ENCODE measurements around the gene ASB10.

ASB10 gene

GRCh38 chr7:151226875-151227782, 40.1 kb upstream of the ASB10 start, which contains the start of gene ABCF2:
ABCF2 (minus strand) TSS chr7:151227205; CDS start chr7:151226458, 747 bp downstream.
- Histone ChIP-seq H3K27ac (ENCODE audit: low read depth, low read length, severe bottlenecking) (peak within 1 kb of the TSS; percentile 94), H3K4me1 (ENCODE audit: control insufficient read depth, insufficient read depth, low read length, poor library complexity, severe bottlenecking) (peaks cover 15% of the 10 kb centered on the region), H3K4me3 (ENCODE audit: extremely low read depth, insufficient read depth, low read length, poor library complexity, severe bottlenecking) (peak within 1 kb of the TSS; percentile 88), H3K9me3 (ENCODE audit: control insufficient read depth, low read length) (no peaks in the 10 kb centered on the region), H3K36me3 (ENCODE audit: control insufficient read depth, insufficient read depth, low read length) (peaks cover 30% of the 10 kb centered on the region)
- WGBS, 2 experiments (ENCODE audit: insufficient coverage in 2 of 2) = 0% methylated on average over 54 to 63 of the region's 68 CpGs

GRCh38 chr7:151226560-151226874, 39.5 kb upstream of the ASB10 start:
- Histone ChIP-seq H3K9me3 (ENCODE audit: control insufficient read depth, low read length) (no peaks in the 10 kb centered on the region), H3K4me3 (ENCODE audit: extremely low read depth, insufficient read depth, low read length, poor library complexity, severe bottlenecking) (peak overlapping the region; percentile 88), H3K4me1 (ENCODE audit: control insufficient read depth, insufficient read depth, low read length, poor library complexity, severe bottlenecking) (peaks cover 15% of the 10 kb centered on the region), H3K36me3 (ENCODE audit: control insufficient read depth, insufficient read depth, low read length) (peaks cover 36% of the 10 kb centered on the region), H3K27ac (ENCODE audit: low read depth, low read length, severe bottlenecking) (peak overlapping the region; percentile 48)
- 0 to 2% methylated on average over 15 of the region's 15 CpGs for WGBS, 2 experiments (ENCODE audit: insufficient coverage in 2 of 2)

GRCh38 chr7:151225948-151226510, 39.0 kb upstream of the ASB10 start:
- H3K36me3 ChIP-seq (ENCODE audit: control insufficient read depth, insufficient read depth, low read length) = peaks cover 41% of the 10 kb centered on the region
- peak overlapping the region; percentile 88 for H3K4me3 ChIP-seq (ENCODE audit: extremely low read depth, insufficient read depth, low read length, poor library complexity, severe bottlenecking)
- H3K9me3 ChIP-seq (ENCODE audit: control insufficient read depth, low read length) = no peaks in the 10 kb centered on the region
- 72 to 91% methylated on average over 5 to 7 of the region's 8 CpGs for WGBS, 2 experiments (ENCODE audit: insufficient coverage in 2 of 2)
- H3K4me1 ChIP-seq (ENCODE audit: control insufficient read depth, insufficient read depth, low read length, poor library complexity, severe bottlenecking) = peaks cover 15% of the 10 kb centered on the region
- H3K27ac ChIP-seq (ENCODE audit: low read depth, low read length, severe bottlenecking) = no peak overlapping the region

- peaks cover 64% of the 10 kb centered on the region for H3K36me3 ChIP-seq (ENCODE audit: control insufficient read depth, insufficient read depth, low read length)
- H3K9me3 ChIP-seq (ENCODE audit: control insufficient read depth, low read length) = no peaks in the 10 kb centered on the region
- H3K4me1 ChIP-seq (ENCODE audit: control insufficient read depth, insufficient read depth, low read length, poor library complexity, severe bottlenecking) = peaks cover 15% of the 10 kb centered on the region
- no peak overlapping the region for H3K27ac ChIP-seq (ENCODE audit: low read depth, low read length, severe bottlenecking)
- H3K4me3 ChIP-seq (ENCODE audit: extremely low read depth, insufficient read depth, low read length, poor library complexity, severe bottlenecking) = no peak overlapping the region
- WGBS, 2 experiments (ENCODE audit: insufficient coverage in 2 of 2) = 89 to 96% methylated on average over 10 to 14 of the region's 14 CpGs
Measured at GRCh38 chr7:151223728-151224127, 36.7 kb upstream of the ASB10 start.

GRCh38 chr7:151218170-151218569, 31.1 kb upstream of the ASB10 start:
- Histone ChIP-seq H3K9me3 (ENCODE audit: control insufficient read depth, low read length) (no peaks in the 10 kb centered on the region), H3K27ac (ENCODE audit: low read depth, low read length, severe bottlenecking) (no peak overlapping the region), H3K4me3 (ENCODE audit: extremely low read depth, insufficient read depth, low read length, poor library complexity, severe bottlenecking) (no peak overlapping the region), H3K4me1 (ENCODE audit: control insufficient read depth, insufficient read depth, low read length, poor library complexity, severe bottlenecking) (no peaks in the 10 kb centered on the region), H3K36me3 (ENCODE audit: control insufficient read depth, insufficient read depth, low read length) (peaks cover 97% of the 10 kb centered on the region)
- 80 to 97% methylated on average over 2 to 5 of the region's 9 CpGs for whole genome bisulfite sequencing, 2 experiments (ENCODE audit: insufficient coverage in 2 of 2)

- WGBS, 2 experiments (ENCODE audit: insufficient coverage in 2 of 2) = 98 to 100% methylated on average over 4 of the region's 5 CpGs
- H3K9me3 ChIP-seq (ENCODE audit: control insufficient read depth, low read length) = no peaks in the 10 kb centered on the region
- H3K36me3 ChIP-seq (ENCODE audit: control insufficient read depth, insufficient read depth, low read length) = peaks cover 78% of the 10 kb centered on the region
- H3K27ac ChIP-seq (ENCODE audit: low read depth, low read length, severe bottlenecking) = no peak overlapping the region
- H3K4me3 ChIP-seq (ENCODE audit: extremely low read depth, insufficient read depth, low read length, poor library complexity, severe bottlenecking) = no peak overlapping the region
- no peaks in the 10 kb centered on the region for H3K4me1 ChIP-seq (ENCODE audit: control insufficient read depth, insufficient read depth, low read length, poor library complexity, severe bottlenecking)
Measured at GRCh38 chr7:151215396-151215795, 28.3 kb upstream of the ASB10 start.

GRCh38 chr7:151213826-151214225, 26.8 kb upstream of the ASB10 start:
- Histone ChIP-seq H3K9me3 (ENCODE audit: control insufficient read depth, low read length) (no peaks in the 10 kb centered on the region), H3K27ac (ENCODE audit: low read depth, low read length, severe bottlenecking) (no peak overlapping the region), H3K36me3 (ENCODE audit: control insufficient read depth, insufficient read depth, low read length) (peaks cover 63% of the 10 kb centered on the region), H3K4me3 (ENCODE audit: extremely low read depth, insufficient read depth, low read length, poor library complexity, severe bottlenecking) (no peak overlapping the region), H3K4me1 (ENCODE audit: control insufficient read depth, insufficient read depth, low read length, poor library complexity, severe bottlenecking) (no peaks in the 10 kb centered on the region)
- WGBS, 2 experiments (ENCODE audit: insufficient coverage in 2 of 2) = 89 to 100% methylated on average over 3 of the region's 3 CpGs

- no peak overlapping the region for H3K27ac ChIP-seq (ENCODE audit: low read depth, low read length, severe bottlenecking)
- H3K4me3 ChIP-seq (ENCODE audit: extremely low read depth, insufficient read depth, low read length, poor library complexity, severe bottlenecking) = no peak overlapping the region
- H3K4me1 ChIP-seq (ENCODE audit: control insufficient read depth, insufficient read depth, low read length, poor library complexity, severe bottlenecking) = no peaks in the 10 kb centered on the region
- no peaks in the 10 kb centered on the region for H3K9me3 ChIP-seq (ENCODE audit: control insufficient read depth, low read length)
- 80 to 90% methylated on average over 5 of the region's 5 CpGs for WGBS, 2 experiments (ENCODE audit: insufficient coverage in 2 of 2)
- H3K36me3 ChIP-seq (ENCODE audit: control insufficient read depth, insufficient read depth, low read length) = peaks cover 51% of the 10 kb centered on the region
Measured at GRCh38 chr7:151212626-151213025, 25.6 kb upstream of the ASB10 start.

GRCh38 chr7:151211155-151211772, 24.2 kb upstream of the ASB10 start:
- Histone ChIP-seq H3K9me3 (ENCODE audit: control insufficient read depth, low read length) (no peaks in the 10 kb centered on the region), H3K36me3 (ENCODE audit: control insufficient read depth, insufficient read depth, low read length) (peaks cover 38% of the 10 kb centered on the region), H3K27ac (ENCODE audit: low read depth, low read length, severe bottlenecking) (no peak overlapping the region), H3K4me1 (ENCODE audit: control insufficient read depth, insufficient read depth, low read length, poor library complexity, severe bottlenecking) (no peaks in the 10 kb centered on the region), H3K4me3 (ENCODE audit: extremely low read depth, insufficient read depth, low read length, poor library complexity, severe bottlenecking) (no peak overlapping the region)
- 83 to 100% methylated on average over 1 of the region's 3 CpGs for WGBS, 2 experiments (ENCODE audit: insufficient coverage in 2 of 2)

GRCh38 chr7:151210087-151210854, 23.2 kb upstream of the ASB10 start, which contains the start of gene H2BK1:
H2BK1 (minus strand) TSS chr7:151210488; CDS start chr7:151210318, 170 bp downstream.
- Histone ChIP-seq H3K9me3 (ENCODE audit: control insufficient read depth, low read length) (no peaks in the 10 kb centered on the region), H3K36me3 (ENCODE audit: control insufficient read depth, insufficient read depth, low read length) (peaks cover 28% of the 10 kb centered on the region), H3K4me1 (ENCODE audit: control insufficient read depth, insufficient read depth, low read length, poor library complexity, severe bottlenecking) (no peaks in the 10 kb centered on the region), H3K4me3 (ENCODE audit: extremely low read depth, insufficient read depth, low read length, poor library complexity, severe bottlenecking) (no peak within 1 kb of the TSS), H3K27ac (ENCODE audit: low read depth, low read length, severe bottlenecking) (no peak within 1 kb of the TSS)
- WGBS, 2 experiments (ENCODE audit: insufficient coverage in 2 of 2) = 80 to 100% methylated on average over 8 to 9 of the region's 17 CpGs

All from mesodermal cell (in vitro differentiated cells).